IMR-90 (cell line): ENCODE results near the gene RPL12. TPM values are rescaled to one million over a fixed set of nuclear protein-coding genes. Genes with fewer than 3 reads are reported as not detected.

Experiments used
- ATAC-seq: fragments of 200-7000 bp; cut with Tn5 transposase; 2 replicates; pipeline ENCODE4 v1.9.1; 2020; ENCODE audit warnings: low read depth, mild to moderate bottlenecking, moderate library complexity
- BruUV-seq: library from RNA; stranded (reverse); fragments of 400-500 nt; replicated peaks from 2 replicates; lab custom pipeline; 2021; lab: Mats Ljungman, UMichigan
- CTCF ChIA-PET: fragments of 300-600 bp; formaldehyde crosslinking; extraction: SDS; loops from one replicate; lab custom pipeline; 2021; ENCODE audit warnings: antibody characterized with exemption; lab: Yijun Ruan, JAX
- POLR2A ChIA-PET: fragments of 300-600 bp; sonication (Branson Sonifier 250); formaldehyde crosslinking; loops from one replicate; lab custom pipeline; 2022; ENCODE audit warnings: antibody characterized with exemption; ENCODE audit not compliant: unreplicated experiment; lab: Charles Lee
- DNase-seq: peaks from one replicate; pipeline ENCODE4 v3.0.0; 2013
- H2AFZ ChIP-seq: replicated peaks from 2 replicates; pipeline ENCODE3; 2013; ENCODE audit warnings: low read length, mild to moderate bottlenecking; ENCODE audit not compliant: poor library complexity
- H2AK5ac ChIP-seq: 2 replicates; pipeline ENCODE4 v1.6.1; 2013; ENCODE audit warnings: low read depth, low read length, inconsistent platforms
- H2AK9ac ChIP-seq: replicated peaks from 2 replicates; pipeline ENCODE3; 2013; ENCODE audit warnings: mild to moderate bottlenecking, low read depth, low read length, moderate library complexity; ENCODE audit not compliant: poor library complexity
- H2BK120ac ChIP-seq: 2 replicates; pipeline ENCODE4 v1.6.1; 2013; ENCODE audit warnings: low read depth, low read length, inconsistent platforms
- H2BK15ac ChIP-seq: 3 replicates; pipeline ENCODE4 v1.6.1; 2013; ENCODE audit warnings: low read depth, low read length, inconsistent platforms
- H2BK20ac ChIP-seq: 2 replicates; pipeline ENCODE4 v1.6.1; 2013; ENCODE audit warnings: low read depth, mild to moderate bottlenecking, inconsistent platforms, low read length, moderate library complexity
- H2BK5ac ChIP-seq: 2 replicates; pipeline ENCODE4 v1.6.1; 2013; ENCODE audit warnings: mild to moderate bottlenecking, low read depth, low read length, inconsistent platforms; ENCODE audit not compliant: poor library complexity, severe bottlenecking
- H3K14ac ChIP-seq: replicated peaks from 2 replicates; pipeline ENCODE4 v1.6.1; 2013; ENCODE audit warnings: low read depth, low read length, inconsistent platforms
- H3K18ac ChIP-seq: 2 replicates; pipeline ENCODE4 v1.6.1; 2013; ENCODE audit warnings: low read depth, low read length, control low read depth
- H3K23ac ChIP-seq: 2 replicates; pipeline ENCODE4 v1.6.1; 2013; ENCODE audit warnings: low read depth, low read length, inconsistent platforms
- H3K27ac ChIP-seq: 2 replicates; pipeline ENCODE4 v1.5.1; 2013; ENCODE audit warnings: mild to moderate bottlenecking, control low read depth, low read length; ENCODE audit not compliant: insufficient read depth
- H3K27me3 ChIP-seq: 2 replicates; pipeline ENCODE4 v1.6.1; 2013; ENCODE audit warnings: low read length; ENCODE audit not compliant: control insufficient read depth, insufficient read depth
- H3K36me3 ChIP-seq: 2 replicates; pipeline ENCODE4 v1.6.1; 2013; ENCODE audit warnings: low read length, mixed read lengths; ENCODE audit not compliant: control insufficient read depth, insufficient read depth
- H3K4ac ChIP-seq: 2 replicates; pipeline ENCODE4 v1.6.1; 2013; ENCODE audit warnings: low read depth, low read length, inconsistent platforms
- H3K4me1 ChIP-seq: 2 replicates; pipeline ENCODE4 v1.6.1; 2013; ENCODE audit warnings: low read length, mixed read lengths; ENCODE audit not compliant: control insufficient read depth, insufficient read depth
- H3K4me2 ChIP-seq: 2 replicates; pipeline ENCODE4 v1.6.1; 2013; ENCODE audit warnings: low read depth, mild to moderate bottlenecking, control low read depth, low read length, moderate library complexity
- H3K4me3 ChIP-seq: 2 replicates; pipeline ENCODE4 v1.5.1; 2013; ENCODE audit warnings: low read depth, mild to moderate bottlenecking, control low read depth, low read length, moderate library complexity; ENCODE audit not compliant: insufficient read depth
- H3K56ac ChIP-seq: 2 replicates; pipeline ENCODE4 v1.6.1; 2013; ENCODE audit warnings: low read length, inconsistent platforms; ENCODE audit not compliant: insufficient read depth; ENCODE audit errors: extremely low read depth
- H3K79me1 ChIP-seq, 2 experiments: 2 replicates each; pipeline ENCODE4 v1.6.1; 2013; ENCODE audit warnings: low read length in 2 of 2, inconsistent platforms in 1 of 2, low read depth in 1 of 2
- H3K9ac ChIP-seq: 2 replicates; pipeline ENCODE4 v1.6.1; 2013; ENCODE audit warnings: low read depth, low read length, control low read depth
- H3K9me1 ChIP-seq: 2 replicates; pipeline ENCODE4 v1.6.1; 2013; ENCODE audit warnings: low read length, inconsistent platforms; ENCODE audit not compliant: insufficient read depth
- H3K9me3 ChIP-seq: 2 replicates; pipeline ENCODE4 v1.6.1; 2013; ENCODE audit warnings: low read length; ENCODE audit not compliant: control insufficient read depth, insufficient read depth
- H4K20me1 ChIP-seq: 2 replicates; pipeline ENCODE4 v1.6.1; 2013; ENCODE audit warnings: low read length, inconsistent platforms; ENCODE audit not compliant: insufficient read depth
- H4K5ac ChIP-seq: 2 replicates; pipeline ENCODE4 v1.6.1; 2013; ENCODE audit warnings: mild to moderate bottlenecking, low read depth, low read length, control low read depth
- H4K8ac ChIP-seq, 2 experiments: 2 replicates each; pipeline ENCODE4 v1.6.1; 2013; ENCODE audit warnings: low read depth in 2 of 2, low read length in 2 of 2, control low read depth in 1 of 2, inconsistent platforms in 1 of 2
- H4K91ac ChIP-seq: 2 replicates; pipeline ENCODE4 v1.6.1; 2013; ENCODE audit warnings: low read depth, low read length, inconsistent platforms; ENCODE audit not compliant: insufficient read depth
- BHLHE40 ChIP-seq: fragments of 150-350 bp; IDR thresholded peaks from 2 replicates; pipeline ENCODE4 v1.6.1; 2016; ENCODE audit warnings: mild to moderate bottlenecking, low read depth, low read length
- CEBPB ChIP-seq: IDR thresholded peaks from 2 replicates; pipeline ENCODE4 v1.6.1; 2012; ENCODE audit warnings: low read depth, low read length, improper control_type of control experiment
- CHD1 ChIP-seq: IDR thresholded peaks from 2 replicates; pipeline ENCODE4 v1.6.1; 2012; ENCODE audit warnings: low read depth, low read length, improper control_type of control experiment
- FOS ChIP-seq: fragments of 150-350 bp; IDR thresholded peaks from 2 replicates; pipeline ENCODE4 v1.6.1; 2016; ENCODE audit warnings: low read depth, low read length
- MAFK ChIP-seq: IDR thresholded peaks from 2 replicates; pipeline ENCODE4 v1.6.1; 2012; ENCODE audit warnings: low read depth, low read length, improper control_type of control experiment
- MAZ ChIP-seq: IDR thresholded peaks from 2 replicates; pipeline ENCODE4 v1.6.1; 2012; ENCODE audit warnings: low read depth, mild to moderate bottlenecking, low read length, improper control_type of control experiment, moderate library complexity, borderline replicate concordance
- MXI1 ChIP-seq: IDR thresholded peaks from 2 replicates; pipeline ENCODE4 v1.6.1; 2012; ENCODE audit warnings: low read depth, mild to moderate bottlenecking, low read length, moderate library complexity, borderline replicate concordance
- RFX5 ChIP-seq: IDR thresholded peaks from 2 replicates; pipeline ENCODE4 v1.8.0; 2012; ENCODE audit warnings: low read depth, mild to moderate bottlenecking, low read length, moderate library complexity
- USF2 ChIP-seq: fragments of 150-350 bp; IDR thresholded peaks from 2 replicates; pipeline ENCODE4 v1.6.1; 2017; ENCODE audit warnings: mild to moderate bottlenecking, antibody characterized with exemption, low read length, low read depth
- WGBS, 2 experiments: methylation state at CpG; one replicate each; pipeline versions ENCODE4 v1.1.5 to v1.1.7; 2013; ENCODE audit warnings: missing lambda C conversion rate in 2 of 2; ENCODE audit not compliant: insufficient read length in 1 of 2; ENCODE audit errors: extremely low coverage in 2 of 2; 5-methylcytosine and 5-hydroxymethylcytosine counted together
- dilution Hi-C: fragments of 300-500 bp; cut with HindIII; formaldehyde crosslinking; loops from one replicate; pipeline ENCODE4 v1.14.3; 2018; ENCODE audit warnings: low sequenced_read_pairs; ENCODE audit not compliant: unreplicated experiment
- in situ Hi-C: fragments of 300-500 bp; cut with MboI; formaldehyde crosslinking; loops from 3 replicates; pipeline ENCODE4 v1.14.3; 2019; ENCODE audit warnings: low sequenced_read_pairs, inconsistent platforms, mixed read lengths
- intact Hi-C: fragments of 100-400 bp; cut with micrococcal nuclease; formaldehyde crosslinking; loops from 2 replicates; pipeline ENCODE4 v1.10.0; 2022
- polyA plus RNA-seq, 3 experiments: library from polyadenylated mRNA; depleted of rRNA; stranded (reverse); fragments of >200 nt; gene quantifications; 2 replicates each; pipeline ENCODE4 v1.2.3, GENCODE V29; 2012; ENCODE audit warnings: low replicate concordance in 1 of 3
- total RNA-seq: library from RNA; depleted of rRNA; stranded (reverse); fragments of >200 nt; gene quantifications from 2 replicates; pipeline ENCODE4 v1.2.3, GENCODE V29; 2012

The RPL12 gene
- total and polyA plus RNA-seq, 2 of the 4 experiments (the other 2 are of a cell fraction), result 1,864 to 2,379 TPM

GRCh38 chr9:127474592-127474991 is 23.4 kb upstream of the RPL12 start:
- DNase-seq, result no peak
- Histone ChIP-seq H2AK5ac (no peak overlapping the region), H2BK120ac (no peak overlapping the region), H2AFZ (no peak overlapping the region), H3K9me3 (no peaks in the 10 kb centered on the region), H3K4ac (no peak overlapping the region), H3K14ac (no peak overlapping the region), H2BK20ac (no peak overlapping the region), H2AK9ac (no peak overlapping the region), H3K27ac (no peak overlapping the region), H3K9me1 (no peaks in the 10 kb centered on the region), H3K9ac (no peak overlapping the region), H3K4me3 (no peak overlapping the region), H3K56ac (no peak overlapping the region), H4K8ac (no peak overlapping the region), H2BK15ac (no peak overlapping the region), H3K23ac (no peak overlapping the region), H4K20me1 (no peaks in the 10 kb centered on the region), H3K79me1 (no peaks in the 10 kb centered on the region), H3K27me3 (no peaks in the 10 kb centered on the region), H4K5ac (no peak overlapping the region), H2BK5ac (no peak overlapping the region), H3K4me1 (no peaks in the 10 kb centered on the region), H3K18ac (no peak overlapping the region), H3K36me3 (peaks cover 23% of the 10 kb centered on the region), H3K4me2 (no peak overlapping the region), H4K91ac (no peak overlapping the region)
- dilution Hi-C loops, result no loop called here
- in situ Hi-C loops, result no loop called here
- intact Hi-C loops, result no loop called here
- TF ChIP-seq MXI1, result no peak
- TF ChIP-seq CEBPB, result no peak
- TF ChIP-seq USF2, result no peak
- no peak for TF ChIP-seq BHLHE40
- no peak for TF ChIP-seq FOS
- no peak for TF ChIP-seq RFX5
- no peak for TF ChIP-seq MAFK
- no peak for TF ChIP-seq MAZ
- no peak for TF ChIP-seq CHD1
- ChIA-PET CTCF (no interaction called here), POLR2A (no interaction called here)
- BruUV-seq, result no TSS peak
- 89% methylated on average over 2 of the region's 5 CpGs; no CpG with 5 or more reads in 1 of the 2 experiments for WGBS, 2 experiments
- no peak for ATAC-seq
